Hepatocyte (in vitro differentiated cells): Measurements from ENCODE around the gene HRC. TPM values are rescaled to one million over a fixed set of nuclear protein-coding genes. Genes with fewer than 3 reads are reported as not detected.

Experiments
- DNase-seq: peaks from one replicate; pipeline ENCODE4 v3.0.0-alpha.2; 2016; ENCODE audit warnings: low spot score
- H2AFZ ChIP-seq: fragments of 200-600 bp; sonication (generic); 2 replicates; pipeline ENCODE4 v1.6.0; 2016; ENCODE audit warnings: antibody characterized with exemption, mild to moderate bottlenecking
- H3K27ac ChIP-seq: fragments of 200-600 bp; sonication (generic); 2 replicates; pipeline ENCODE4 v1.5.1; 2016; ENCODE audit warnings: mild to moderate bottlenecking
- H3K27me3 ChIP-seq: fragments of 200-600 bp; sonication (generic); 2 replicates; pipeline ENCODE4 v1.6.1; 2016
- H3K36me3 ChIP-seq: fragments of 200-600 bp; sonication (generic); replicated peaks from 2 replicates; pipeline ENCODE4 v1.5.1; 2016; ENCODE audit warnings: low read depth; ENCODE audit not compliant: insufficient read depth
- H3K4me1 ChIP-seq: fragments of 200-600 bp; sonication (generic); 2 replicates; pipeline ENCODE4 v1.5.1; 2016; ENCODE audit warnings: mild to moderate bottlenecking, moderate library complexity; ENCODE audit not compliant: insufficient read depth
- H3K4me2 ChIP-seq: fragments of 200-600 bp; sonication (generic); 2 replicates; pipeline ENCODE4 v1.6.0; 2016
- H3K4me3 ChIP-seq: fragments of 200-600 bp; sonication (generic); 2 replicates; pipeline ENCODE4 v1.5.1; 2016; ENCODE audit warnings: mild to moderate bottlenecking
- H3K79me2 ChIP-seq: fragments of 200-600 bp; sonication (generic); 2 replicates; pipeline ENCODE4 v1.6.0; 2017; ENCODE audit warnings: mild to moderate bottlenecking
- H3K9me2 ChIP-seq: fragments of 200-600 bp; sonication (generic); replicated peaks from 2 replicates; pipeline ENCODE4 v1.6.0; 2017; ENCODE audit warnings: mild to moderate bottlenecking; ENCODE audit not compliant: insufficient read depth
- H3K9me3 ChIP-seq: fragments of 200-600 bp; sonication (generic); 2 replicates; pipeline ENCODE4 v1.5.1; 2016; ENCODE audit warnings: low read depth, mild to moderate bottlenecking
- H4K20me1 ChIP-seq: fragments of 200-600 bp; sonication (generic); 2 replicates; pipeline ENCODE4 v1.6.0; 2016; ENCODE audit warnings: mild to moderate bottlenecking; ENCODE audit not compliant: insufficient read depth, poor library complexity, severe bottlenecking
- EZH2 ChIP-seq: fragments of 200-600 bp; sonication (generic); IDR thresholded peaks from 2 replicates; pipeline ENCODE4 v1.6.1; 2016; ENCODE audit warnings: antibody characterized with exemption, mild to moderate bottlenecking, borderline replicate concordance
- EZH2phosphoT487 ChIP-seq: fragments of 200-600 bp; sonication (generic); IDR thresholded peaks from one replicate; pipeline ENCODE4 v1.6.1; 2018; ENCODE audit warnings: antibody characterized with exemption, mild to moderate bottlenecking, low read depth, moderate library complexity; ENCODE audit not compliant: unreplicated experiment, severe bottlenecking
- WGBS: methylation state at CpG from one replicate; pipeline ENCODE4 v1.1.6; 2016; ENCODE audit warnings: low lambda C conversion rate; ENCODE audit errors: missing lambda C conversion rate; 5-methylcytosine and 5-hydroxymethylcytosine counted together
- polyA plus RNA-seq: library from polyadenylated mRNA; unstranded; fragments of >200 nt; fragmentation: Nextera tagmentation; extraction: Ambion mirVana; gene quantifications from 2 replicates; pipeline ENCODE4 v1.2.1, GENCODE V29; 2016
- total RNA-seq: library from RNA; depleted of rRNA; stranded (reverse); fragments of >200 nt; gene quantifications from 2 replicates; pipeline ENCODE4 v1.2.3, GENCODE V29; 2014
- TF ChIP-seq, protein P1 (sequence below): fragments of 200-600 bp; sonication (generic); IDR thresholded peaks from 2 replicates; pipeline ENCODE4 v1.5.1; 2016; ENCODE audit warnings: antibody characterized with exemption, mild to moderate bottlenecking; ENCODE audit not compliant: poor library complexity

HRC gene
- total and polyA plus RNA-seq, 2 experiments from 2014 or later = 0.48 to 0.50 TPM

DNA sequence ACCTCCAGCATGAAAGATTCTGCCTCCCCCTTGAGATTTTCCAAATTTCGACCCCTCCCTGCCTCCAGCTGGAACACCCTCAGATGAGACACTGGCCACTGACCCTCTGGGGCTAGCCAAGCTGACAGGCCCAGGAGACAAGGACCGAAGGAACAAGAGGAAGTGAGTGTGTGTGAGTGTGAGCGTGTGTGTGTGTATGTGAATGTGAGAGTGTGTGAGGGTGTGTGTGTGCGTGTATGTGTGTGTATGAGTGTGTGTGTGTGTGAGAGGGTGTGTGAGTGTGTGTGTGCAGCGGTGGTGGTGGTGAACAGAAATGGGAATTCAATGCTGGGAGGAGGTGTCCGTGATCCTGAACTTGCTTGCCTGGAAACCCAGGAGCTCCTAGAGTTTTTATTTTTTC, 13.8 kb downstream of the HRC start:
- Histone ChIP-seq H3K27ac (no peak overlapping the region), H3K9me2 (no peaks in the 10 kb centered on the region), H3K4me3 (no peak overlapping the region), H3K36me3 (no peaks in the 10 kb centered on the region), H3K4me1 (no peaks in the 10 kb centered on the region), H3K4me2 (no peak overlapping the region), H2AFZ (no peak overlapping the region), H3K79me2 (no peaks in the 10 kb centered on the region), H3K9me3 (no peaks in the 10 kb centered on the region), H4K20me1 (no peaks in the 10 kb centered on the region), H3K27me3 (no peaks in the 10 kb centered on the region)
- WGBS = 87% methylated on average over 6 of the region's 6 CpGs
- no peak for DNase-seq
- no peak for TF ChIP-seq EZH2phosphoT487
- TF ChIP-seq, protein P1, sequence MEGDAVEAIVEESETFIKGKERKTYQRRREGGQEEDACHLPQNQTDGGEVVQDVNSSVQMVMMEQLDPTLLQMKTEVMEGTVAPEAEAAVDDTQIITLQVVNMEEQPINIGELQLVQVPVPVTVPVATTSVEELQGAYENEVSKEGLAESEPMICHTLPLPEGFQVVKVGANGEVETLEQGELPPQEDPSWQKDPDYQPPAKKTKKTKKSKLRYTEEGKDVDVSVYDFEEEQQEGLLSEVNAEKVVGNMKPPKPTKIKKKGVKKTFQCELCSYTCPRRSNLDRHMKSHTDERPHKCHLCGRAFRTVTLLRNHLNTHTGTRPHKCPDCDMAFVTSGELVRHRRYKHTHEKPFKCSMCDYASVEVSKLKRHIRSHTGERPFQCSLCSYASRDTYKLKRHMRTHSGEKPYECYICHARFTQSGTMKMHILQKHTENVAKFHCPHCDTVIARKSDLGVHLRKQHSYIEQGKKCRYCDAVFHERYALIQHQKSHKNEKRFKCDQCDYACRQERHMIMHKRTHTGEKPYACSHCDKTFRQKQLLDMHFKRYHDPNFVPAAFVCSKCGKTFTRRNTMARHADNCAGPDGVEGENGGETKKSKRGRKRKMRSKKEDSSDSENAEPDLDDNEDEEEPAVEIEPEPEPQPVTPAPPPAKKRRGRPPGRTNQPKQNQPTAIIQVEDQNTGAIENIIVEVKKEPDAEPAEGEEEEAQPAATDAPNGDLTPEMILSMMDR = no peak
- no peak for TF ChIP-seq EZH2

DNA sequence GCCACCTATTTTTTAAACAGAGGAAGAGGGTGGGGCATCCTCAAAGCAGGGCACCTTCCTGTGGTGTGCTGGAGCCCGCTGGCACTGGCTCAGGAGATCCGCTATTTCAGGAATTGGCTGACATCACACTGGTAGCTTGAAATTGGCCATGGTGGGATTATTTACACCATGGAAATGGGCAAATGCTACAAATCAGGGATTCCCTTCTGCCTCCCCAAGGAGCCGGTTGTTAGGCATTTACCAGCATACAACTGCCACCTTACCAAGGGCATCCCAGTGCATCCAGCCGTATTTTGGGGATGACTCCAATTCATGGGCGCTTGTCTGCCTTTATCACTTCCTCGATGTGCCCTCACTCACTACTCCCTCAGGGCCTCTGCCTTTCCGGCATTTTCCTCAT, 14.2 kb downstream of the HRC start:
- Histone ChIP-seq H3K4me2 (no peak overlapping the region), H3K36me3 (no peaks in the 10 kb centered on the region), H3K9me3 (no peaks in the 10 kb centered on the region), H3K27ac (no peak overlapping the region), H3K79me2 (no peaks in the 10 kb centered on the region), H3K4me1 (no peaks in the 10 kb centered on the region), H2AFZ (no peak overlapping the region), H3K9me2 (no peaks in the 10 kb centered on the region), H4K20me1 (no peaks in the 10 kb centered on the region), H3K27me3 (no peaks in the 10 kb centered on the region), H3K4me3 (no peak overlapping the region)
- TF ChIP-seq, protein P1 = no peak
- no peak for TF ChIP-seq EZH2phosphoT487
- TF ChIP-seq EZH2 = no peak
- WGBS = 89% methylated on average over 7 of the region's 7 CpGs
- DNase-seq = no peak

DNA sequence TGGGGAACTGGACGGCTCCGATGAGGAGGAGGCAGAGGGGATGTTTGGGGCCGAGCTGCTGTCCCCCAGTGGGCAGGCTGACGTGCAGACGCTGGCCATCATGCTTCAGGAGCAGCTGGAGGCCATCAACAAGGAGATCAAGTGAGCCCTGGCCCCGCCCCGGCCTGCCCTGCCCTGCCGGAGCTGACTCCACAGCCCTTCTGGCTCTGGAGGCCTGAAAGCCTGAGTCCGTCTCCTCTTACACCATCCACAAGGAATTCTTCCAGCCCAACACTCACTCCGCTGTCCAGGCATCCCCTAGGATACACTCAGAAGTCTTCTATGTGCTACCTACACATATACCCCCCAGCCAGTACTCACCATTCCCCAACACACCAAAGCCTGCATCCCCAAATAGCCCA, 18.4 kb downstream of the HRC start:
- H3K4me2 ChIP-seq = no peak overlapping the region
- no peak overlapping the region for H3K4me3 ChIP-seq
- H3K27ac ChIP-seq = no peak overlapping the region
- H3K79me2 ChIP-seq = no peaks in the 10 kb centered on the region
- no peaks in the 10 kb centered on the region for H3K9me3 ChIP-seq
- no peaks in the 10 kb centered on the region for H3K27me3 ChIP-seq
- TF ChIP-seq, protein P1 = no peak
- TF ChIP-seq EZH2phosphoT487 (no peak), EZH2 (no peak)
- no peak for DNase-seq
- H3K36me3 ChIP-seq = no peaks in the 10 kb centered on the region
- H4K20me1 ChIP-seq = no peaks in the 10 kb centered on the region
- 79% methylated on average over 10 of the region's 10 CpGs for WGBS
- no peak overlapping the region for H2AFZ ChIP-seq
- no peaks in the 10 kb centered on the region for H3K9me2 ChIP-seq
- H3K4me1 ChIP-seq = no peaks in the 10 kb centered on the region

DNA sequence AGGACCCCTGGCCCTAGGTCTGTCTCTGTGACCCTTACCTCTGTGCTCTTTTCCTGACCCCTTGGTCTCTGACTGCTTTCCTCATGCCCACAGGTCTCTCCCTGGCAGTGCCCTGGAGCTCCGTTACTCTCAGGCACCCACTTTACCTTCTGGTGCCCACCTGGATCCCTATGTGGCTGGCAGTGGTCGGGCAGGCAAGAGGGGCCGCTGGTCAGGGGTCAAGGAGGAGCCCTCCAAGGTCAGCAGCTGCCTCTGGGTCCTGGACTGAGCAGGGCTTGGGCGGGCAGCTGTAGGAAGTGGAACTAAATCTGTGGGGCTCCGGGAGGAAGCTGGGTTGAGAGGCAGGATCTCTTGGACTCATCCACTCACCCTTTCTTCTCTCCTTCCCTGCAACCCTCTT, 19.5 kb downstream of the HRC start:
- H3K27me3 ChIP-seq = no peaks in the 10 kb centered on the region
- H2AFZ ChIP-seq = no peak overlapping the region
- H3K9me3 ChIP-seq = no peaks in the 10 kb centered on the region
- H3K79me2 ChIP-seq = no peaks in the 10 kb centered on the region
- H3K4me3 ChIP-seq = no peak overlapping the region
- no peak overlapping the region for H3K4me2 ChIP-seq
- no peak overlapping the region for H3K27ac ChIP-seq
- WGBS = 94% methylated on average over 5 of the region's 5 CpGs
- H3K36me3 ChIP-seq = no peaks in the 10 kb centered on the region
- H3K4me1 ChIP-seq = no peaks in the 10 kb centered on the region
- no peaks in the 10 kb centered on the region for H4K20me1 ChIP-seq
- TF ChIP-seq EZH2 = no peak
- TF ChIP-seq, protein P1 = no peak
- TF ChIP-seq EZH2phosphoT487 = no peak
- no peak for DNase-seq
- no peaks in the 10 kb centered on the region for H3K9me2 ChIP-seq
